ENCODE results near the gene OR4D10.

- TF ChIP-seq CTCF (conservative IDR thresholded peaks at IDR 0.05) (no peak), EZH2 (IDR thresholded peaks at IDR 0.05; ENCODE audit: low read depth) (no peak)
These were observed 46.1 kb upstream of the OR4D10 start for GRCh38 chr11:59427068-59427382.

Data from PC-9 (cell line).